Pulmonary artery endothelial cell (primary cell): ENCODE data around the gene ITPR2. TPM values are rescaled to one million over a fixed set of nuclear protein-coding genes. Genes with fewer than 3 reads are reported as not detected.

Experiments
- DNase-seq: peaks from one replicate; pipeline ENCODE4 v3.0.0-alpha.2; 2011; ENCODE audit warnings: low read depth, low spot score
- total RNA-seq: library from RNA; depleted of rRNA; stranded (reverse); fragments of >200 nt; gene quantifications from 2 replicates; pipeline ENCODE4 v1.2.3, GENCODE V29; 2014

The ITPR2 gene
- total RNA-seq, 1 donor from 2014 or later: 96.2 TPM

DNA sequence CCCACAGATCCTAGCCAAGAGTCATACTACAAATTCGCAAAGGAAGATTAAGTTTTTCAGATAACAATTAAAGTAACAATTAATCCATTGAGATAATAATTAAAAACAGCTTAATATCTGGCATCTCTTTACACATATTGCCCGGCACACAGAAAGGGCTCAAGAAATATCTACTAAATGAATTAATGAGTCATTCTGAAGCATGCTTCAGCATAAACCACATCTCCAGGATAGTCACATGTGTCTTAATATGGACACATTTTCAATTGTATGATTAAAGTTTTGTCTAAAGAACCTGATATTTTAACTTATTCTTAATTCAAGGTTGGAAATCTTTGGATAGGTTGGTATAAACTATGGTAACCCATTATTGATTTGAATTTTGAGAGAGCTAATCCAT is 9.6 kb downstream of the ITPR2 start:
- no peak for DNase-seq

DNA sequence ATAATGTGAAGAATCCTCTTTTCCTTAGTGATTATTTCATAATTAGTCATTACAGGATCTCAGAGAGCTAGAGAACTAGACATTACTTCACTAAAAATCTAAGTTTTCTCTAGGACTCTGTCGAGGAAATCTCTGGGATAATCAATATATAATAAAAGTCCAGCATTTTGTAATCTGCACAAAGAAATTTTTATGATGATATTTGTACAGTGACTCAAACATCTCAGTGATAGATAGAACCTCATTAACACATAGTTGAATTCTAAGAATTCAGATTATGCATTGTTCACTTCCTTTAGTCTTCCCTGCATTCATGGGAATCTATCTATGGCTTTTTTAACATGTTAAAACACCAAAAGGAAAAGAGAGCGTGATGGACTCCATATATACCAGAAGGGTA is 11.0 kb downstream of the ITPR2 start:
- DNase-seq: no peak

DNA sequence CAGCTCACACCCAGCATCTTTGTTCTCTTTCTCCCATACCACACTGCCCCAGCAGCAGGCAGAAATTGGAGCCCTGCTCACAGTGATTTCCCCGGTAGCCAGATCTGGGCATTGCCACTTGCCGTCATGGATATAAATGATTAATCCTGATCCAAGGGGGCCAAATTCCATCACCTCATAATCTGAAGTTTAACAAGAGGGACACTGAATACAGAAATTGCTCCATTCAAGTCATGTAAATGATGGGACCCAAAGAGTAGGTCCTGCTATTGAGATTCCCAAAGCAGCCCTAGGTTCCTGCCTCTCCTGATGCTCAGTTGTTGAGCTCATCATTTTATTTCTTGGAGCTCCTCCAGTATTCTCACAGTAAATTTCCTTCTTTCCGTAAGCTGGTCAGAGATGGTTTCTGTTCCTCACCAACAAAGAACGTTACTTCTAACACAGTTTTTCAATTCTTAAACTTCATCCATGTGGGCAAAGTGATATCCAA is 11.7 kb downstream of the ITPR2 start:
- no peak for DNase-seq

DNA sequence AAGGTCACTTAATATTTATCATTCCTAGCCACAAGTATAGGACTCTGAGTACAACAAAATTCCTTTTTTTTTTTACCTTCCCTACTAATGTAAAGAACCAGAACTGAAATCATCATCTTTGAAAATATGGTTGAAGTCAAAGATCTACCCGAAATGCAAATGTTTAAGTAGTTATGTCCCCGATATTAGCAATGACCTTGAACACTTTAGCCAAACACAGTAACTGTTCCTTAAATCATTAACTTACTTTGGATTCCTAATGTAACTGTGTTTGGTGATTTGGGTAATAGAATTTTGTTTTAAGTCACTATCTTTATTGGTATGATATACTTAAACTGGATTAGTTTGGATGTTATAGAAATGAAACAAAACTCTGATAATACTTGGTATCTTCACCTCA is 14.4 kb downstream of the ITPR2 start:
- no peak for DNase-seq

DNA sequence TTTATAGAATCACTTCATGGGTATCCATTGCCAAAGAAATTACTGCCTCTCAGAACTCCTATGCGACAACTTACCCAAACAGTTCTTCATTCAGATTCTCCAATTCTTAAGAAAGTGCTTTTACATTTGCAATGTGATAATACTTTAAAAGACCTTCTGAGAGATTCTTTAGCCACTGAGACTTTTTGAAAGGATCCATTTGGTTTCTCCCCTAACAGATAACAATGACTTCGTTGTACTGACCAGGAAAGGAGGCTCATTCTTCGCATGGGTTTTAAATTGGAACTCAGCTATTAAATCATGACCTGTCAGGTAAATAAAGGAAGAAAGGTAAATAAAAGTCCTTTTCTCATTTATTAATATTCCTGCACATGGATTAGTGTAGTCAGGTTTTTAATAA is 14.8 kb downstream of the ITPR2 start:
- DNase-seq: no peak

DNA sequence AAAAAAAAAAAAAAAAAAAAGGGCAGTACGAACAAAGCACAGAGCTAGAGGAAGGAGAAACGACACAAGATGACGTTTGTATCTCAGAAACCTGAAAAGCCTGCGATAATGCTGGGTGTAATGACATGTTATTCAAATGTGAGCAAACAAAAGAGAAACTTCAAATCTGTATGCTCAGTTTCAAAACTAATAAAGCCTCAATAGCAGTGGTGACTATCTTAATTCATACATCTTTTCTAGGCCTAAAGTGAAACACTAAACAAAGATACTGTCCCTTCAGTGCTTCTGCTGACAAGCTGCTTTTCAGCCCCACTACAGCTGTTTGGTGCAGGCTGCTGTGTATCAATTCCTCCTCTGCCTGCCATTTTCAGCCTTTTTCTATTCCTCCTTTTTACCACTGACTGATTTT is 15.8 kb downstream of the ITPR2 start:
- no peak for DNase-seq

GRCh38 chr12:26813812-26814211 is 19.2 kb downstream of the ITPR2 start:
- no peak for DNase-seq

DNA sequence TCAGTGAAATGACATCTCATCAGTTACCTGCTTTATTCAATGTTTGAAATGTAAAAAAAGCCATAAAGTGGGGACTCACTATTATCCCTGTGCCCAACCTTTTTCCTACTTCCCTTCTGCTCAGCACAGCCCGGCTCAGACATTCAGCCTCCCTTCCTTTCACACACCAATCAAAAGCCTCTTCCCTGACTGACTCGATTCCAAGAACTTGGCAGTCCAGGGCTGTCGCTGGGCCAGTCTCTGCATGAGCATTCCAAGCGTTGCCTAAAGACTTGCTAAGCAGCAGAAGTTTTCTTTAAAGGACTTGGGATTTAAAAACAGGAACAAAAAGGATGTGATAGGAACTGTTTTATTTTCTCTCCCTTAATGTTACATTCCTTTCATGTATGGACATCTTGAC is 22.7 kb downstream of the ITPR2 start:
- DNase-seq: no peak

DNA sequence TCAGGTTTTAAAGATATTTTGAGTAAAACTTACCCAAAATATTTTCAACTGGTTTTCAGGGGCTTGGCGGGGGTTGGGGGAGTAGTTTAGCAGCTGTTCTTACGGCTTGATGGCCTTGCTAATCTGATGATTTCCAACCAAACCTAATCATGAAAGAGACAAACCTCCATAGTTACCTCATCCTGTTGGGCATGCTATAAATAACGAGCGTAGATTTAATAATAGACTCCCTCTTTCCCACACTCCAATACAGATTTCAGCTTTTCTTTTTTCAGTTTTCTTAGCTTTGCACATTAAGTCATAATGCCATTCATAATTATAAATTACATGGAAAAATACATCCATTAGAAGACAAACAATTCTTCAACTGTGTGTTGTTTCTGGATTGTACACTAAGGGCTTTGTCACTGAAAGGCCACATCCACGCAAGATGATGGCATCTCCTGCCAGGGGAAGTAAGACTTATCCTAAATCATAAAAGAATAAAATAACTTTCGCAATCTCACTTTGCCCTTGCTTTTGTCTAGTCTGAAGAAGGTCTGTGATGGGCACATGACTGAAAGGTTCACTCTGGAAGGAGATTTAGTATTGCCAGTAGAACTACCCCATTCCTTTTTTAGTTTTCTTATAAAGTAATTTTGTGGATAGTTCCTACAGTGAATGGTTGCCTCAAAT is 23.2 kb downstream of the ITPR2 start:
- no peak for DNase-seq

- DNase-seq: no peak
Observed at GRCh38 chr12:26808766-26809476, 24.1 kb downstream of the ITPR2 start.

DNA sequence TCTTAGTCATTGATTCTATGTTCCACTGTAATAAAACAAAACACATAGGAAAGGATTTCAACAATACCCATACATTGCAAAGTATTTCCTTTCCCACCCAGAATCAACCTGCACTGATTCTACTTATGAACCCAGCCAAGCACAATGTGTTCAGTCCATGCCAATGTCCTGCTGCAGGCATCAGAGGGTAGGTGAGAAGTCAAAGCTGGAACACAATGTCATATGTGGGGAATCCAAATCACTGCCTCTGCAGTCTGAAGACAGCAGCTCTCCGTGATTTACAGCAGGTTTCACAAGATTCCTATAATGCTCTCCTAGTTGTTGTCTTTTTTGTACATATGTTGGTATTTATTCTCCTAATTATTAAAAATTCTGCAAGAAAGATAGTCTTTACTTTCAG is 25.7 kb downstream of the ITPR2 start:
- DNase-seq: no peak

DNA sequence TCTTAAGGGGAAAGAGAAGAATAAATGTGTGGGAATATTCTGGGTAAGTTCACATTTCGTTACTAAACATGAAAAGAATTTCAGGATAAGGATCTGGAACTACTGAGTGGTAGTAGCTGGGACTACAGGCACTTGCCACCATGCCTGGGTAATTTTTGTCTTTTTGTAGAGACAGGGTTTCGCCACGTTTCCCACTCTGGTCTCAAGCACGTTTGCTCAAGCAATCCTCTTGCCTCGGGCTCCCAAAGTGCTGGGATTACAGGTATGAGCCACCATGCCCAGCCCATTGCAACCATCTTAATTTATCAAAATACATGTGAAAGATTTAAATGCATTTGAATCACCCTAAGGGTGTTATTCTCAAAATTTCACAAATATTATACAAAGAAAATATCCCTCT is 26.4 kb downstream of the ITPR2 start:
- no peak for DNase-seq

DNA sequence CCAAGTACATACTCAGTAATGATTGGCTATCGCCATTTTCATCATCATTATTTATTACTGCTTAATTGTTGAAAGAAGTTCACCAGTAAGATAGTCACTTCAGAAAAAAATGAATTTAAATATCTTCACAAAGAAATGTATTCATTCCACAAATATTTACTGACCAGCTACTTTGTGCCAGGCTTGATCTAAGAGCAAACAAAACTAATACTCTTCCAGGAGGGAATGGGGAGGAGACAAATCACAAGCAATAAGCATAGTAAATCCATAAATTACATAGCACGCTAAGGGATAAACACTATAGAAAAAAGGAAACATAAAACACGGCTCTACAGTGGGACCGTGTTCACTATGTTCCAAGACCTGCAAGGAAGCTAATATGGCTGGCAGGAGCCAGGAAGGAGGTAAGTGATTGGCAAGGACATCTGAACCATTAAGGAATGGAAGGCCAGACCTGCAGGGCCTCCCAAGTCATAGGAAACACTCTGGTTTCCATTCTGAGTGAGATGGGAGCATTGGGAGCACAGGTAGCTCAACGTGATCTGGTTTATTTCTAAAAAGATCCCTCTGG is 27.5 kb downstream of the ITPR2 start:
- DNase-seq: no peak

DNA sequence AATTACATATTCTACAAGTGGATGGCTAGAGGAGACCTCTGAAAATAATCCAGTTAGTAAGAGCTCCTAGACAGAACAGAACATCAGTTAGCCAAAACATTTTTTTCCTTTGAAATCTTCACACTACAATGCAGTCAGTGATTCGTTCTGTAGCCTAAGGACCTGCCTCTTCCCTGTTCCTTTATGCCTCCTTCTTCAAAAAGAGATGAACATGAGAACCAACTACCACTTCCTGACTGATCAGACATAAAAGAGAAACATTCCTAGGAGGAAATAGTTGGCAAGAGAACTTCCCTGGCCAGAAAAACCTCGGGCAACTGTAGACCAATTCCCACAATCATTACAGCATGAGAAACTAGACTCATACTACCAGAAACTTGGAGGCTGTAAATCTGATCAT is 29.4 kb downstream of the ITPR2 start:
- no peak for DNase-seq

DNA sequence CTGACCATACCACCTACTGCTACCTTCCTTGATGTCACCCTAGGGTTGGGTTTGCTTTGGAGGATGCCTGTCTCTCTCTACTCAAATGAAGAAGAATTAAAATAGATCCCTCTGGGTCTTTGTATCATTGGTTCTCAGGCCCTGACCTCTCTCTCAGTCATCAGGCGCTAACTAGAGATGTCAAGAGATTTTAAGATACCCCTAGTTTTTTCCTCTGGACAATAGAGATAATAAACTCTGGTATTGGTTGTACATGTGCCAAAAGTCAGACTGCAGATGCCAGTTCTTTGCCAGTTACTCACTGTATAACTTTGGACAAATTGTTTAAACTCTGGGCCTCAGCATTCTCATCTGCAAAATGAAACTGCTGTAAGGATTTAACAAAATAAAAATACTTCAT is 31.5 kb downstream of the ITPR2 start:
- DNase-seq: no peak

DNA sequence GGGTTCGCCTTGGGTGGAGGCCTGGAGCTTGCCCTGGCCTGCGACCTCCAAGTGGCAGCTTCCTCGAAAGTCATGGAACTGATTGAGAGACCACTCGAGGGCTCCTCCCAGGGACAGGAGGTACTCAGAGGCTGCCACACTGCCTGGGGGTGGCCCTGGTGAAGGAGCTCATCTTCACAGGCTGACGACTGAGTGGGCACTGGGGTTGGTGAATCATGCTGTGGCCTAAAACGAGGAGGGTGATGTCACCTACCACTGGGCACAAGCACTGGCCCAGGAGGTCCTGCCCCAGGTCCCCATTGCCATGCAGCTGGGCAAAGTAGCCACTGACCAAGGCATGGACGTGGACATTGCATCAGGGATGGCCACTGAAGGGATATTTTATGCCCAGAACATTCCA is 32.1 kb downstream of the ITPR2 start:
- DNase-seq: no peak

GRCh38 chr12:26800347-26800746 is 32.6 kb downstream of the ITPR2 start:
- DNase-seq: no peak

DNA sequence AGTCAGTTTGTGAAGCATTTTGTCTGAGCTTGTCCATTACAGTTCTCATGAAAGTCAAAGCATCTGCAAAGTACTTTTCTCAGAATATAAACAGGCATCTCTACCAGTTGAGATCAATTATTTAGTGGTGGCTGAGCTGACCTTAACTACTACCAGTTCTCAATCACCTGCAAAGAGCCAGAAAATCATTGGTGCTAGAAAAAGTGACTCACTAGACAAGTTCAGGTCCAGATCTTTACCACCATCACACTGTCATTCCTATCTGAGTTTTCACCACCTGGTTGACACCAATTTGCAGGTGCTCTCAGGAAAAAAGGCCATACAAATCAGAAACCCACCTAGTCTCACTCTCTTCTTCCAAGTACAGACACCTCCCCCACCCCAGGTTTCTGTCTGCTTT is 33.3 kb downstream of the ITPR2 start:
- DNase-seq: no peak

- no peak for DNase-seq
Observed at GRCh38 chr12:26798640-26799039, 34.4 kb downstream of the ITPR2 start.

DNA sequence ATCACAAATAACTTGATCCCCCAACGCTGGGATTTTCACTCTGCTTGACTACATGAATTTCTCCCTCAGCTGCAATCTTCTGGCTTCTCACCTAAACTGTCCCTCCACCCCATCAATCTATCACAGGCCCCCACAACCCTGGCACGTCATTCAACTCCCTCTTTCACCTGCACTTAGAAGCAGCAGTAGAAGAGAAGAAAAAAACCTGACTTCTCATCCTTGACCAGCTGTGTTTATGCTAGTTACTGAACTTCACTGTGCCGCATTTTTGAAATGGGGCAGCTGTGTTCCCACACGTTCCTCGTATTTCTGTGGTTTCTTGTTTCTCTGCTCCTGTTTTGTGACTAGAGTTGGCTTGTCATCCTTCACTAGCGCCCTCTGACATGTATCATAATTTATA is 35.0 kb downstream of the ITPR2 start:
- no peak for DNase-seq

DNA sequence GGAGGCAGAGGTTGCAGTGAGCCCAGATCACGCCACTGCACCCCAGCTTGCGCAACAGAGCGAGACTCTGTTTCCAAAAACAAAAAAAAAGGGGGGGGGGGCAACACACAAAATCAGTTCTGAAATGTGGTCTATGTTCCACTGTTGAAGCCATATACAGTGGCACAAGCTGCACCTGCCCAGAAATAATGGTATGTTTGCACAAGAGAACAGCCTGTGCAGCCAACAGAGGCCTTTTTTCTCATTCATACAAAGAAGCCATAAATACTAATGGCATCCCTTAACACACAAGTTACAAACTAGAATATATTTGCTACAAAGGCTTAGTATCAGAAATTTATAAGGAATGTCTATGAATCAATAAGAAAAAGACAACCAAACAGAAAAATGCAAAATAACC is 37.1 kb downstream of the ITPR2 start:
- no peak for DNase-seq

DNA sequence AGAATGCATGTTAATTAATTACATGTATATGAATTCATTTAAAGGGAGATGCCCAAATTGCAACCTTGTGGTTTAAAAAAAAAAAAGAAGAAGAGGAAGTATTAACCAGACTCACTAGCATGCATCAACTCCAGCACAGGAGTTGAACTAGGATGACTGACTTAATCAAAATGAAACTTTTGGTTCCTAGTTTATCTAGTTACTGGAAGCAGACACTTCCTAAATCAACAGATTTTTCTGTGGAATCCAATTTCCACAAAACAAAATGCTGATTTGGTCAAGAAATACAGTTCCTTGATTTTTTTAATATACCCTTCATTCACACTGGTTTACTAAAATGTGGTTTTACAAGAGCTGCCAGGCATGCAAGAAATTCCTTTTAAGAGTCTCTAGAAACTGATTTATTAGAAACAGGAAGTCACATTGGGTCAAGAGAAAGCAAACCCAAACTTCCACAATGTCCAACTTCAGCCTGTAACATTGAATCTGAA is 41.6 kb downstream of the ITPR2 start:
- DNase-seq: no peak

- no peak for DNase-seq
Observed at GRCh38 chr12:26790645-26790994, 42.4 kb downstream of the ITPR2 start.
